DOHH2 (cell line): ENCODE data around the gene PLET1.

Source experiments
- CTCF ChIP-seq: fragments of 200-600 bp; sonication (generic); IDR thresholded peaks from one replicate; pipeline ENCODE4 v1.5.1; 2014; ENCODE audit warnings: antibody characterized with exemption, mild to moderate bottlenecking, low read depth, low read length; ENCODE audit not compliant: poor library complexity, severe bottlenecking
- EZH2phosphoT487 ChIP-seq: fragments of 200-600 bp; sonication (generic); IDR thresholded peaks from 2 replicates; pipeline ENCODE4 v1.6.1; 2017; ENCODE audit warnings: borderline replicate concordance, mild to moderate bottlenecking, antibody characterized with exemption, low read length, moderate library complexity, mixed read lengths

DNA sequence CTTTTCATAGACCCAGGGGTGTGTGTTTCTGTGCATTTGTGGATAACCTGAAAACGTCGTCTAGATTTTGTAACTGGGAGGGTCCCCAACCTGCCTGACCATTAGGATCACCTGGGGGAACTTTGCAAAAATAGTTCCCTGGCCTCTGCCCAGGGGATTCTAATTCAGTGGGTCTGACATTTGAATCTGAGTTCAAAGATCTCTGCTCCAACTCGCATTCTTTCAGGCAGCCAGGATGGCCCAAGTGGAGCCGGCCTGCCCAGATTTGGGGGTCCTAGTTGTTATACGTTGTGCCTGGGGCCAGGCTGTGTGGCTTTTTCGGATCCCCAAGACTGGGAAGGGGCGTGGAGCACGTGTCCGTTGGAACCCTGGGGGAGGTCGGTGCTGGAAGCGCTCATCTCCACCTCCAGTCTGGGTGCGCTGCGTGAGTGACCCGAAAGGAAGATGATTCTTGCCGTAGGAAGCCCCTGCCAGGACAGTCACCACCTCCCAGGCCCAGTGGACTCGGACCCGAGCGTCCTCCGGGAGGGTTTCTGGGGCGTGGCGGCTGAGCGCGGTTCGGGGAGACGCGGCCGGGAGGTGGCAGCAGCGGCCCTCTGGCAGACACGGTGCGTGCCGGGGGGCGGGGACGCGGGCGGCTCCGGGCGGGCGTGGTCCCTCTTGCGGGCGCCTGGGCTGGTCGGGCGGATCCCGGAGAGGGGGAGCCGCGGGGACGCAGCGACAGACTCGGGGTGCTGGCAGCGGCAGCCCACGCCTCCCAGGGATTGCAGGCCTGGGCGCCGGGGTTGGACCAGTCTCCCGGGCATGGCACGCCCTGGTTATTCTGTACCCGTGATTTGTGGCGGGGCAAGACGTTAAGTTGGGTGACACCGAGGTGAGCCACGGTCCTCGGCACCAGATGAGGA, 29.2 kb upstream of the PLET1 start:
- TF ChIP-seq EZH2phosphoT487 = no peak
- peak; percentile 86 for TF ChIP-seq CTCF
